Nucleus accumbens (tissue), 56 donors: ENCODE results near the gene KRTAP5-1.
"Not testable (repeated sequence)": the region's sequence is repeated elsewhere in the genome, so short reads cannot be mapped to it uniquely, and the experiment has no call there.

ENCODE experiments used
- DNase-seq, 56 donors: peaks; one replicate each; lab custom pipeline; 2025; lab: John Stamatoyannopoulos, UW

Gene KRTAP5-1, protein sequence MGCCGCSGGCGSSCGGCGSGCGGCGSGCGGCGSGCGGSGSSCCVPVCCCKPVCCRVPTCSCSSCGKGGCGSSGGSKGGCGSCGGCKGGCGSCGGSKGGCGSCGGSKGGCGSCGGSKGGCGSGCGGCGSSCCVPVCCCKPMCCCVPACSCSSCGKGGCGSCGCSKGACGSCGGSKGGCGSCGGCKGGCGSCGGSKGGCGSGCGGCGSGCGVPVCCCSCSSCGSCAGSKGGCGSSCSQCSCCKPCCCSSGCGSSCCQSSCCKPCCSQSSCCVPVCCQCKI

GRCh38 chr11:1584661-1585370 is at the start of gene KRTAP5-1:
Gene KRTAP5-1, minus strand, starts transcription at chr11:1585283. Its CDS starts 34 bp downstream, at chr11:1585249.
- DNase-seq, result not testable (repeated sequence)

- no peak for DNase-seq
Observed at GRCh38 chr11:1633864-1634263, 48.8 kb upstream of the KRTAP5-1 start.

DNA sequence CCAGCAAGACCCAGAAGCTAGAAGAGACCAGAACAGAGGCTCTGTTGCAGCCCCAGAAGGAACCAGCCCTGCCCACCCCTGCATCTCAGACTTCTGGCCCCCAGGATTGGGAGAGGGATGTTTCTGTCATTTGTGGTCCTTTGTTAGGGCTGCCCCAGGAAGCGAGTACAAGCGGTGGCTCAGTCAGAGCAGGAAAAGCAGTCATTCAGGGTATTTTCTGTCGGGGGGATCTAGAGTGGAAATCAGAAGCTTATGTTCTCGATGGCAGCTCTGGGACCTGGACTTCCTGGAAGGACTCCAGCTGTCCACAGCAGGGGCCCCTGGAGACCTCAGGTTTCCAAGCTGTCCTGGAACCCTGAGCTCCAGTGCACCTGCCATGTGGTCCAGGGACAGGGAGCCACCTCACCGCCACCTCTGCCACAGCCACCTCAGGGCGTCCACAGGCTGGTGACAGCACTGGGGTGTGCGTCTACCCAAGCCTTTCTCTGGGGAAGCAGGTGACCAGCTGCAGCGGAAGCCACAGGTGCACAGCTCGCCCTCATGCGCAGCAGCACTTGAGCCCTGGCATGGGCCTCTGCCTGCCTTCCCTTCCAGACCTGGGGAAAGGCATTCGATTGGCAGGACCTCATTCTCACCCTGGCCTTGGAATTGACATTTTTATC is 47.1 kb upstream of the KRTAP5-1 start:
- no peak for DNase-seq

GRCh38 chr11:1631066-1631568 is 46.0 kb upstream of the KRTAP5-1 start:
- no peak for DNase-seq

DNA sequence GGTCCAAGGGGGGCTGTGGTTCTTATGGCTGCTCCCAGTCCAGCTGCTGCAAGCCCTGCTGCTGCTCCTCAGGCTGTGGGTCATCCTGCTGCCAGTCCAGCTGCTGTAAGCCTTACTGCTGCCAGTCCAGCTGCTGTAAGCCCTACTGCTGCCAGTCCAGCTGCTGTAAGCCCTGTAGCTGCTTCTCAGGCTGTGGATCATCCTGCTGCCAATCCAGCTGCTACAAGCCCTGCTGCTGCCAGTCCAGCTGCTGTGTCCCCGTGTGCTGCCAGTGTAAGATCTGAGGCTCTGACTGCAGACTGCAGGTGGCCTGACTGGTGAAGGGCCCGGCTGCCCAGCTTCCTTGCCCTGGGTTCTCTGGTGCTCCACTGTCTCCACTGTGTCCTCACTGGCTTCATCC is 45.2 kb upstream of the KRTAP5-1 start:
- no peak for DNase-seq

DNA sequence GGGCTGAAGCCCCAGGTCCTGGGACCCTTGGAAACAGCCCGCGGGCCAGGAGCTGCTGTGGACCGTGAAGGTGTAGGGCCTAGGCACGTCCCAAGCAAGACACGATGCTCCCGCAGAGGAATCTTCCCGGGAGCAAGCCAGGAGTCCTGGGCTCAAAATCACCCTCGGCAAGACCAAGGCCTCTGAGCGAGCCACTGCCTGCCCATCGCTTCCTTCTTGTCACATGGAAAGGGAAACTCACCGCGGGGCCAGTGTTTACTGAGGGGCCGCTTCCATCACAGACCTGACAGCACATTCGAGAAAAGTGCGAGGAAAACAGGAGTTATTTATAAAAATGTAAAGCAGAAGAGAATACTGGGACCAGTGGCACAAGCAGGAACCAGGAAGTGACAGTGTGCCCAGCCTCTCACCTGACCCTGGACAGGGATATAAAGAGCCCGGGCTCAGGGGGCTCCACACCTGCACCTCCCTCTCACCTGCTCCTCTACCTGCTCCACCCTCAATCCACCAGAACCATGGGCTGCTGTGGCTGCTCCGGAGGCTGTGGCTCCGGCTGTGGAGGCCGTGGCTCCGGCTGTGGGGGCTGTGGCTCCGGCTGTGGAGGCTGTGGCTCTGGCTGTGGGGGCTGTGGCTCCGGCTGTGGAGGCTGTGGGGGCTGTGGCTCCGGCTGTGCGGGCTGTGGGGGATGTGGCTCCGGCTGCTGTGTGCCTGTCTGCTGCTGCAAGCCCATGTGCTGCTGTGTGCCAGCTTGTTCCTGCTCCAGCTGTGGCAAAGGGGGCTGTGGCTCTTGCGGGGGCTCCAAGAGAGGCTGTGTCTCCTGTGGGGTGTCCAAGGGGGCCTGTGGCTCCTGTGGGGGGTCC is 44.5 kb upstream of the KRTAP5-1 start, which contains the start of gene KRTAP5-5:
TSS of gene KRTAP5-5 (plus strand) at position 450 of the 860 bp plus-strand sequence. CDS start at position 516, 66 bp downstream.
- DNase-seq, result no peak

DNA sequence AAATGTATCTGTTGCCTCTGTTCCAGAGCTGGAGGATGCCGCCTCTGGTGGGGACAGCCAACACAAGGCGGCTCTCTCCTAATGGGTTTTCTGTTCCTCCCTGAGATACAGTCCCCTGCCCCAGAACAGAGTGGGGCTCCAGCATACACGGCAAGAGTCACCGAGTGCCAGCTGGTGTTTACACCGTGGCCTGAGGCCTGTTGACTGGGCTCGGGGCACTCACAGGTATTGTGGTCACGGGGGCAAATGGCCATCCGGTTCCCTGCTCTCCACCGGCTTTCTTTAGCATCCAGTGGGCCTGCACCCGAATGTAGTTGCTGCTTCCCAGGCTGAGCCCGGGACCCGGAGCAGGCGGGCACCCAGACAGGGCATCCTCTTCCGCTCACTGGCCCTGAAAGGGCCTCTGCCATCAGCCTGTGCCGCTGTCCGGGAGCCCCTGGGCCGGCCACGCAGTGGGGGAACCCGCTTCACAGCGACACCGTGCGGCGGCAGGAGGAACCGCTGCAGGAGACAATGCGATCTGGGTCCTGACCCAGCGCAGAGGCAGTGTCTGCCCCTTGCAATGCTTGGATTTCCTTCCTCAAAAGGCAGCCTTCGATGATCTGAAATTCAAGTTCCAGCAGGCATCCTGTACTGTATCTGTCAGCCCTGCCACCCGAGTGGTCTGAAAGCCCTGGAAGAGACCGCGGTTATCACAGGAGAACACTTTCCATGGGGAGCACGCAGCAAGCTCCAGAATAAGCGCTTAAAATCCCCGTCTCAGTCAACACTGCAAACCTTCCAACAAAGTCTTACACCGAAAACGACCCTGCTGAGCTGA is 43.6 kb upstream of the KRTAP5-1 start:
- DNase-seq, result peak in 38 of 56 donors; percentile 3 to 72 (median 26)

- no peak for DNase-seq
Observed at GRCh38 chr11:1625541-1625940, 40.5 kb upstream of the KRTAP5-1 start.

- DNase-seq, result no peak
Observed at GRCh38 chr11:1624621-1625020, 39.5 kb upstream of the KRTAP5-1 start.

DNA sequence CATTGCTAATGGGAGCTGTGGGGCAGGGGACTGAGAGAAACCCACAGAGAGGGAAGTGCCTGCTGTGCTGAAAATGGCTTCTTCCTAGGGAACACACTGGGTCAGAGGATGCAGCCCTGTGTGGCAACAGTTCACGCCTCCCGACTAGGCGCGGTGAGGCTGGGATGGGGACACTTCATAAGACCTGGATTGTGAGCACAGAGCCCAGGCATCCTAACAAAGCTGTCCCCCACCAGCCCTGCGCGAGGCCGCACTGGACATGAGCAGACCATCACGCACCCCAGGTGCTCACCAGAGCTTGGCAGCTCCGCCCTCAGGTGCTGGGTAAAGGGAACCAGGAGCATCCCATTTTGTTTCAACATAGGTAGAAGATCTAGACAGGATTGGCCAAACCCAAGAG is 38.6 kb upstream of the KRTAP5-1 start:
- DNase-seq, result no peak

DNA sequence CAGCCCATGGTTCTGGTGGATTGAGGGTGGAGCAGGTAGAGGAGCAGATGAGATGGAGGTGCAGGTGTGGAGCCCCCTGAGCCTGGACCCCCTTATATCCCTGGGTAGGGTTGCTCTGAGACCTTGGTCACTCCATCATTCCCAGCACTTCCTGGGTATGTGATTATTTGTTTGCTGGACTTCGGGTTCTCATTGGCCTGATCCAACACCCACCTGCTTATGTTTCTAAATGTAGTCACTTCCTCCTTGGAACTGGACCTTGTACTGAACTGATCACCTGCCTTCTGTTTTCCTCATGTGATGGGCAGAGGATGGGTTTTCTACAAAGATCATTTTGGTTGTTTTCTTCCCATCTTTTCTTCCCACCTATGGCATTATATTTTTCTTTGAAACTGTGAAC is 37.0 kb upstream of the KRTAP5-1 start, which contains the start of gene KRTAP5-4:
TSS of gene KRTAP5-4 (minus strand) at position 53 of the 400 bp plus-strand sequence. CDS start at position 8, 45 bp downstream.
- DNase-seq, result no peak

- DNase-seq, result no peak
Observed at GRCh38 chr11:1619449-1619848, 34.4 kb upstream of the KRTAP5-1 start.

GRCh38 chr11:1618231-1618630 is 33.1 kb upstream of the KRTAP5-1 start:
- DNase-seq, result no peak

DNA sequence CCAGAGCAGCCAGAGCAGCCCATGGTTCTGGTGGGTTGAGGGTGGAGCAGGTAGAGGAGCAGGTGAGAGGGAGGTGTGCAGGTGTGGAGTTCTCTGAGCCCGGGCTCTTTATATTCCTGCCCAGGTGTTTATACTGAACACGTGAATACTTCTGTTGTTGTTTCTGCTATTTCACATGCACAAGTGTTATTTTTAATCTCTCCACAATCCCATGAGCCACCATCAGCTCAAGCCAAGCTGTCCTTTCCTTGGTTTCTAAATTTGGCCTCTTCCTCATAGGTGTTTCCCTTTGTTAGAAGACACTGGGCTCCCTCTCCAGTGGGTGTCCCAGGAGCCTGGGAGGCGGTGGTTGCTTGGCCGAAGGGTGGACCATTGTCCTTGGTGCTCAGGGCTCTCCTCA is 23.3 kb upstream of the KRTAP5-1 start, which contains the start of gene KRTAP5-3:
TSS of gene KRTAP5-3 (minus strand) at position 101 of the 400 bp plus-strand sequence. CDS start at position 23, 78 bp downstream.
- no peak for DNase-seq

DNA sequence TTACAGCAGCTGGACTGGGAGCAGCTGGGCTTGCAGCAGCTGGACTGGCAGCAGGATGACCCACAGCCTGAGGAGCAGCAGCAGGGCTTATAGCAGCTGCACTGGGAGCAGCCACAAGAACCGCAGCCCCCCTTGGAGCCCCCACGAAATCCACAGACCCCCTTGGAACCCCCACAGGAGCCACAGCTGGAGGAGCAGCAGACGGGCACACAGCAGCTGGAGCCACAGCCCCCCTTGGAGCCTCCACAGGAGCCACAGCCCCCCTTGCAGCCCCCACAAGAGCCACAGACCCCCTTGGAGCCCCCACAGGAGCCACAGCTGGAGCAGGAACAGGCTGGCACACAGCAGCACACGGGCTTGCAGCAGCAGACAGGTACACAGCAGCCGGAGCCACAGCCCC is 22.8 kb upstream of the KRTAP5-1 start:
- not testable (repeated sequence) for DNase-seq

GRCh38 chr11:1607156-1607845 is 22.2 kb upstream of the KRTAP5-1 start:
- not testable (repeated sequence) for DNase-seq

DNA sequence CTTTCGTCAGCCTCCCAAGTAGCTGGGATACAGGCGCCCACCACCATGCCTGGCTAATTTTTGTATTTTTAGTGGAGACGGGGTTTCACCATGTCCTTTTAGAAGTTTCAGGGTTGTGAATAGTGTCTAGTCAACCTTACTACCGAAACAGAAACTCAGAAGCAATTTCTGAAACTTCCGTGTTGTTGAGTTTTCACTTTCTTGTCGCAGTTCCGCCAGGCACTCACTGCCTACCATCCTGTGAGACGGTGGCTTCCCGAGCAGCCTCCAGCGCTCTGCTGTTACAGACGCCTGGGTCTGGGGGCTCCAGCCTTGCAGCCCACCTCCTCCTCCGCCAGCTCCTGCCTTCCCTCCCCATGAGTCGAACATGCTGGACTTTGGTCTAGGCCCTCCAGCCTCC is 20.8 kb upstream of the KRTAP5-1 start:
- DNase-seq, result not testable (repeated sequence)

DNA sequence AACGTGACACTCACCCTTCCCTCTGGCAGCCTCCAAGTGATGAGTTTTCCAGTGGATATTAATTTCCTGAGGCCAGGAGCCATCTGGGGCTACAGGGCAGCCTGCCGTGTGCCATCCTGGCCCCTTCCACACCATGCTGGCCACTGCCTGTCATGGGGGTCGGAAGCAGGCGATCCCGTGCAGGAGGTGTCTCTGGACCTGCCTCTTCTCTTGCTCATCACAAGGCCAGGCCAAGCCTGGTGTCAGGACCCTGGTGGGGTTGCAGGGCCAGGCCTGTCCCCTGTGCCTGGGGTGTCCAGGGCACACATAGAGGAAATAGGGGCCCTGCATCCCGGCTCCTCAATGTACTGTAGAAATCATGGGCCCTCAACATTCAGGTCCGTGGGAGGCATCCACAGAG is 19.6 kb upstream of the KRTAP5-1 start:
- no peak for DNase-seq
